Measurements from ENCODE around the gene GMPR. TPM values are rescaled to one million over a fixed set of nuclear protein-coding genes. Genes with fewer than 3 reads are reported as not detected.

The GMPR gene
- total and polyA plus RNA-seq, 10 of the 15 experiments (the other 5 are each of a cell fraction or from before 2014, with no cell fraction given): 0.15 to 1.8 (median 0.49) TPM; not detected in 1

GRCh38 chr6:16274885-16275589 lies 36.6 kb downstream of the GMPR start:
- ChIA-PET SMC1A (ENCODE audit: uncharacterized antibody, unreplicated experiment) (interaction anchor here (0.8 to 1.9 kb wide), 3 partner anchors 9 to 45 kb away, joined by 3 to 5 read pairs (median 3); no protein-coding TSS in a partner anchor), CTCF (interaction anchor here (0.6 to 7.9 kb wide), 6 partner anchors 11 to 1938 kb away, joined by 3 to 54 read pairs (median 6); no protein-coding TSS in a partner anchor), POLR2A (interaction anchor here (1.5 kb wide), 1 partner anchor 10 kb away, joined by 7 read pairs; no protein-coding TSS in a partner anchor), RAD21 (ENCODE audit: unreplicated experiment) (interaction anchor here (1.6 kb wide), 1 partner anchor 11 kb away, joined by 4 read pairs; no protein-coding TSS in a partner anchor)
- no peak for ATAC-seq
- Histone ChIP-seq H4K20me1 (ENCODE audit: control insufficient read depth, insufficient read depth) (no peaks in the 10 kb centered on the region), H3K27me3 (replicated peaks in 1 of 2; ENCODE audit: control insufficient read depth in 2 of 2, insufficient read depth in 2 of 2, low read length in 1 of 2) (no peaks in the 10 kb centered on the region; a peak in 2 of 4 replicates), H3K4me3 (no peak overlapping the region), H3K9ac (ENCODE audit: control insufficient read depth, insufficient read depth, low read length) (no peak overlapping the region), H2AFZ (ENCODE audit: control insufficient read depth, low read depth, low read length) (no peak overlapping the region), H3K4me2 (ENCODE audit: control insufficient read depth, insufficient read depth) (no peak overlapping the region), H3K36me3 (ENCODE audit: control insufficient read depth in 2 of 2, insufficient read depth in 2 of 2, low read length in 1 of 2) (no peaks in the 10 kb centered on the region), H3K9me3 (replicated peaks; ENCODE audit: control insufficient read depth, insufficient read depth, low read length) (no peaks in the 10 kb centered on the region), H3K4me1 (ENCODE audit: control insufficient read depth, insufficient read depth, low read length) (no peaks in the 10 kb centered on the region), H3K27ac (ENCODE audit: control insufficient read depth, insufficient read depth) (no peak overlapping the region), H3K79me2 (ENCODE audit: control insufficient read depth, insufficient read depth, low read length) (no peaks in the 10 kb centered on the region)
- TF ChIP-seq, protein P1, sequence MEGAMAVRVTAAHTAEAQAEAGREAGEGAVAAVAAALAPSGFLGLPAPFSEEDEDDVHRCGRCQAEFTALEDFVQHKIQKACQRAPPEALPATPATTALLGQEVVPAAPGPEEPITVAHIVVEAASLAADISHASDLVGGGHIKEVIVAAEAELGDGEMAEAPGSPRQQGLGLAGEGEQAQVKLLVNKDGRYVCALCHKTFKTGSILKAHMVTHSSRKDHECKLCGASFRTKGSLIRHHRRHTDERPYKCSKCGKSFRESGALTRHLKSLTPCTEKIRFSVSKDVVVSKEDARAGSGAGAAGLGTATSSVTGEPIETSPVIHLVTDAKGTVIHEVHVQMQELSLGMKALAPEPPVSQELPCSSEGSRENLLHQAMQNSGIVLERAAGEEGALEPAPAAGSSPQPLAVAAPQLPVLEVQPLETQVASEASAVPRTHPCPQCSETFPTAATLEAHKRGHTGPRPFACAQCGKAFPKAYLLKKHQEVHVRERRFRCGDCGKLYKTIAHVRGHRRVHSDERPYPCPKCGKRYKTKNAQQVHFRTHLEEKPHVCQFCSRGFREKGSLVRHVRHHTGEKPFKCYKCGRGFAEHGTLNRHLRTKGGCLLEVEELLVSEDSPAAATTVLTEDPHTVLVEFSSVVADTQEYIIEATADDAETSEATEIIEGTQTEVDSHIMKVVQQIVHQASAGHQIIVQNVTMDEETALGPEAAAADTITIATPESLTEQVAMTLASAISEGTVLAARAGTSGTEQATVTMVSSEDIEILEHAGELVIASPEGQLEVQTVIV (IDR thresholded peaks at IDR 0.05; ENCODE audit: borderline replicate concordance, partially characterized antibody): no peak
- no peak for TF ChIP-seq ZNF207 (IDR thresholded peaks at IDR 0.05; ENCODE audit: borderline replicate concordance)
- no peak for TF ChIP-seq POU2F2 (IDR thresholded peaks at IDR 0.05; ENCODE audit: borderline replicate concordance, low read depth, low read length)
- no peak for TF ChIP-seq TCF7 (IDR thresholded peaks at IDR 0.05; ENCODE audit: borderline replicate concordance)
- 70% methylated on average over 10 of the region's 10 CpGs for WGBS (ENCODE audit: insufficient coverage, insufficient replicate concordance, low lambda C conversion rate, missing lambda C conversion rate)
- intact Hi-C loops (cut with micrococcal nuclease; ENCODE audit: unreplicated experiment): no loop called here
- in situ Hi-C loops (cut with MboI): no loop called here
- BruUV-seq (replicated peaks): no TSS peak
- no peak for DNase-seq (ENCODE audit: low read depth, low spot score)
- FAIRE-seq: no peak
